Gastroesophageal sphincter (tissue), 4 donors: ENCODE measurements around the gene DROSHA. TPM values are rescaled to one million over a fixed set of nuclear protein-coding genes. Genes with fewer than 3 reads are reported as not detected.
A peak's percentile ranks its signal among the peaks of the same experiment; 100 is the strongest.

Experiments
- ATAC-seq: fragments of 150-250 bp; one replicate; pipeline ENCODE4 v1.9.1; 2016; ENCODE audit warnings: mild to moderate bottlenecking, moderate library complexity
- H3K27ac ChIP-seq, 4 donors: fragments of 200-600 bp; sonication (generic) in 3 of 4; 1 replicate in 3 of 4; 2 replicates in 1 of 4; pipeline ENCODE4 v1.5.1; 2016 to 2019
- H3K27me3 ChIP-seq: fragments of 200-600 bp; sonication (generic); one replicate; pipeline ENCODE4 v1.5.1; 2019
- H3K36me3 ChIP-seq, 2 donors: fragments of 200-600 bp; sonication (generic); one replicate each; pipeline ENCODE4 v1.5.1; 2019; ENCODE audit warnings: control low read depth in 1 of 2
- H3K4me1 ChIP-seq, 3 donors: fragments of 200-600 bp; sonication (generic); 1 replicate in 2 of 3; 2 replicates in 1 of 3; pipeline ENCODE4 v1.5.1; 2016 to 2019; ENCODE audit warnings: control low read depth in 2 of 3
- H3K4me3 ChIP-seq, 2 donors: fragments of 200-600 bp; sonication (generic); one replicate each; pipeline ENCODE4 v1.5.1; 2019; ENCODE audit warnings: mild to moderate bottlenecking in 1 of 2, moderate library complexity in 1 of 2
- H3K9me3 ChIP-seq, 3 donors: fragments of 200-600 bp; sonication (generic); one replicate each; pipeline ENCODE4 v1.5.1; 2017 to 2019; ENCODE audit warnings: control low read depth in 2 of 3
- CTCF ChIP-seq, 4 experiments: fragments of 200-600 bp in 2 of 4; fragments of 450-650 bp in 2 of 4; sonication (generic) in 1 of 4; IDR thresholded peaks; one replicate each; pipeline ENCODE4 v1.5.1; 2017 to 2019; ENCODE audit warnings: antibody characterized with exemption in 4 of 4, mild to moderate bottlenecking in 2 of 4, moderate library complexity in 2 of 4
- EP300 ChIP-seq: sonication (generic); formaldehyde crosslinking; IDR thresholded peaks from one replicate; pipeline ENCODE4 v1.6.1; 2017; ENCODE audit warnings: antibody characterized with exemption, mild to moderate bottlenecking
- POLR2A ChIP-seq, 2 donors: fragments of 450-650 bp; IDR thresholded peaks; one replicate each; pipeline ENCODE4 v1.6.1; 2017; ENCODE audit warnings: antibody characterized with exemption in 2 of 2, mild to moderate bottlenecking in 2 of 2, moderate library complexity in 1 of 2
- POLR2AphosphoS5 ChIP-seq: sonication (generic); formaldehyde crosslinking; IDR thresholded peaks from one replicate; pipeline ENCODE4 v1.6.1; 2017; ENCODE audit warnings: antibody characterized with exemption
- WGBS, 2 donors: methylation state at CpG; one replicate each; pipeline ENCODE4 v1.1.5; 2018; ENCODE audit warnings: low coverage in 1 of 2; 5-methylcytosine and 5-hydroxymethylcytosine counted together
- total RNA-seq, 4 donors: library from RNA; depleted of rRNA; stranded (reverse); fragments of >200 nt; gene quantifications; one replicate each; pipeline ENCODE4 v1.1.0, GENCODE V29; 2016

Gene DROSHA, protein sequence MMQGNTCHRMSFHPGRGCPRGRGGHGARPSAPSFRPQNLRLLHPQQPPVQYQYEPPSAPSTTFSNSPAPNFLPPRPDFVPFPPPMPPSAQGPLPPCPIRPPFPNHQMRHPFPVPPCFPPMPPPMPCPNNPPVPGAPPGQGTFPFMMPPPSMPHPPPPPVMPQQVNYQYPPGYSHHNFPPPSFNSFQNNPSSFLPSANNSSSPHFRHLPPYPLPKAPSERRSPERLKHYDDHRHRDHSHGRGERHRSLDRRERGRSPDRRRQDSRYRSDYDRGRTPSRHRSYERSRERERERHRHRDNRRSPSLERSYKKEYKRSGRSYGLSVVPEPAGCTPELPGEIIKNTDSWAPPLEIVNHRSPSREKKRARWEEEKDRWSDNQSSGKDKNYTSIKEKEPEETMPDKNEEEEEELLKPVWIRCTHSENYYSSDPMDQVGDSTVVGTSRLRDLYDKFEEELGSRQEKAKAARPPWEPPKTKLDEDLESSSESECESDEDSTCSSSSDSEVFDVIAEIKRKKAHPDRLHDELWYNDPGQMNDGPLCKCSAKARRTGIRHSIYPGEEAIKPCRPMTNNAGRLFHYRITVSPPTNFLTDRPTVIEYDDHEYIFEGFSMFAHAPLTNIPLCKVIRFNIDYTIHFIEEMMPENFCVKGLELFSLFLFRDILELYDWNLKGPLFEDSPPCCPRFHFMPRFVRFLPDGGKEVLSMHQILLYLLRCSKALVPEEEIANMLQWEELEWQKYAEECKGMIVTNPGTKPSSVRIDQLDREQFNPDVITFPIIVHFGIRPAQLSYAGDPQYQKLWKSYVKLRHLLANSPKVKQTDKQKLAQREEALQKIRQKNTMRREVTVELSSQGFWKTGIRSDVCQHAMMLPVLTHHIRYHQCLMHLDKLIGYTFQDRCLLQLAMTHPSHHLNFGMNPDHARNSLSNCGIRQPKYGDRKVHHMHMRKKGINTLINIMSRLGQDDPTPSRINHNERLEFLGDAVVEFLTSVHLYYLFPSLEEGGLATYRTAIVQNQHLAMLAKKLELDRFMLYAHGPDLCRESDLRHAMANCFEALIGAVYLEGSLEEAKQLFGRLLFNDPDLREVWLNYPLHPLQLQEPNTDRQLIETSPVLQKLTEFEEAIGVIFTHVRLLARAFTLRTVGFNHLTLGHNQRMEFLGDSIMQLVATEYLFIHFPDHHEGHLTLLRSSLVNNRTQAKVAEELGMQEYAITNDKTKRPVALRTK (N-terminal part only)
- 10 to 100 TPM; 22.4 to 38.0 (median 36.4) TPM for total RNA-seq

DNA sequence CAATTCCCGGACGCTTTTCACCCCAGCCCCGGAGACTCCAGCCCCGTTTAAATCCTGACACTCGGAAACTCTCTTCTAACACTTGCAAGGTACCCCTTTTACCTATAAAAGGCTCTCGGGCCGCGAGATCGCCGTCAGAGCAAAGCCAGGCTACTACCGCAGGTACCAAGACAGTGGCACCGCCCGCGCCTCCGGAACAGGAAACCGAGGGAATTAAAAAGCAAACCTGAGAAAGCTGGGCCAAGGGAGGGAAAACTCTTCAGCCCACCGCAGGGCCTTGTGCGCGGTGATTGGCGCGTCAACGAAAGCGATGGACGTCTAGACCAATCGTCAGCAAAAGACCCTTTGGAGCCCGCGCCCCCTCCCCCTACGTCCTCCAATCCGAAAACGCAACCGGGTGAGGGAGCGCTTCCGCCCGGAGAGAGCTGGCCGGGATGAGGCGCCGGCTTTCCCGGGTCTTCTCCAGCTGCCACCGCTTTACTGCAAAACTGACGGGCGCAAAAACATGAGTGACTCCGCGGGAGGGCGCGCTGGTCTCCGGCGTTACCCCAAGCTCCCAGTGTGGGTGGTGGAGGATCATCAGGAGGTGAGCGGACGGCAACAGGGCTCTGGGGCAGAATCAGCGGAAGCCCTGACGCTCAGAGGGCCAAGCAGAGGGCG is at the start of gene DROSHA, which contains the start of gene C5orf22:
TSS of gene DROSHA (minus strand) at position 206 of the 660 bp plus-strand sequence. CDS start 3,034 bp downstream, outside the sequence.
TSS of gene C5orf22 (plus strand) at position 414 of the 660 bp plus-strand sequence. CDS start at position 506, 92 bp downstream.
- peak within 1 kb of the TSS; percentile 84 to 85 for H3K4me3 ChIP-seq
- ATAC-seq: peak; percentile 99
- no peaks in the 10 kb centered on the region for H3K9me3 ChIP-seq
- H3K27ac ChIP-seq: peak within 1 kb of the TSS; percentile 60 to 83 (median 82)
- TF ChIP-seq POLR2AphosphoS5 (peak; percentile 69), POLR2A (IDR thresholded peaks at IDR 0.05) (peak; percentile 53 to 73), CTCF (IDR thresholded peaks at IDR 0.05) (peak in 1 of 4 experiments; percentile 35), EP300 (no peak)
- peaks cover 13 to 39% (median 18%) of the 10 kb centered on the region in 3 donors for H3K4me1 ChIP-seq
- H3K36me3 ChIP-seq: peaks cover 0 to 55% of the 10 kb centered on the region in 2 donors
- WGBS, 2 donors: 0 to 2% methylated on average over 7 to 11 of the region's 52 CpGs
- H3K27me3 ChIP-seq: no peaks in the 10 kb centered on the region

DNA sequence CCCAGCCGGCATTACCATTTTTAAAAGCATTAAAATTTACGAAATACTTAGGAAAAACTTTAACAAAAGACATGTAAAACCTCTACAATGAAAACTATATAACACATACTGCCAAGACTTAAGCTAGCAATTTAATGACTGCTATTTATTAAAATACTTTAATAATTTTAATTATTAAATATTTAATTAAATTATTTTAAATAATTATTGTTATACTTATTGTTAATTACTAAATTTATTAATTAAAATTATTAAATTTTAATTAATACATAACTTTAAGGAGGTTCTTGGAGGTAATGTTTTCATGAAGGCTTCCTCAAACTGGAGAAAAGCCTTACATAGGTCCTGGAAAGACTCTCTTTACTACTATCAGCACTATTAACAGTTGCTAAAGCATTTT is 47.7 kb upstream of the DROSHA start:
- 85 to 91% methylated on average over 2 of the region's 2 CpGs for WGBS, 2 donors
- Histone ChIP-seq H3K27me3 (peaks cover 11% of the 10 kb centered on the region), H3K4me3 (no peak overlapping the region), H3K4me1 (no peaks in the 10 kb centered on the region), H3K9me3 (no peaks in the 10 kb centered on the region), H3K27ac (no peak overlapping the region), H3K36me3 (no peaks in the 10 kb centered on the region)
- ATAC-seq: no peak
- TF ChIP-seq POLR2A (IDR thresholded peaks at IDR 0.05) (no peak), EP300 (no peak), CTCF (IDR thresholded peaks at IDR 0.05) (no peak), POLR2AphosphoS5 (no peak)

DNA sequence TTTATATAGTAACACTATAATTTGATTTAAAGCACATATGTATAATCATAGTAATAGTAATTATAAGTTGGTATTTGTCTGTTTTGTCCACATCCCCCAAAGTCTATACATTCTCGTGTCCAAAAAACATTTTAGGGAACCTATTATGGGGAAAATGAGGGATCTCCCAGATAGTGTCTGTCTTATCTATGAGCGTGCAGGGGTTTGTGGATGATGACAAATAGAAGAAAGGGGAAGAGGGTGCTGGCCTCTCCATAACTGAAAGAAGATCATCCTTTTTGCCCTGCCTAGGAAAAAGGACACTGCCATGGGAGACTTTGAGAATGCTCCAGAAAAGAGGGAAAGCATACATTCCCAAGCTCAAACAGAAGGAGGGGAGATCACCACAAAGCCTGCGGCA is 45.5 kb upstream of the DROSHA start:
- 79 to 89% methylated on average over 3 of the region's 3 CpGs for WGBS, 2 donors
- H3K4me3 ChIP-seq: no peak overlapping the region
- H3K27ac ChIP-seq: no peak overlapping the region
- TF ChIP-seq POLR2AphosphoS5 (no peak), CTCF (IDR thresholded peaks at IDR 0.05) (no peak), POLR2A (IDR thresholded peaks at IDR 0.05) (no peak), EP300 (no peak)
- no peaks in the 10 kb centered on the region for H3K36me3 ChIP-seq
- H3K9me3 ChIP-seq: no peaks in the 10 kb centered on the region
- H3K4me1 ChIP-seq: no peaks in the 10 kb centered on the region
- ATAC-seq: no peak
- H3K27me3 ChIP-seq: peaks cover 6% of the 10 kb centered on the region

- H3K4me3 ChIP-seq: no peak overlapping the region
- no peaks in the 10 kb centered on the region for H3K4me1 ChIP-seq
- no peak overlapping the region for H3K27ac ChIP-seq
- TF ChIP-seq CTCF (IDR thresholded peaks at IDR 0.05) (no peak), POLR2A (IDR thresholded peaks at IDR 0.05) (no peak), EP300 (no peak), POLR2AphosphoS5 (no peak)
- H3K9me3 ChIP-seq: no peaks in the 10 kb centered on the region
- ATAC-seq: no peak
- WGBS, 2 donors: 84% methylated on average over 4 of the region's 4 CpGs
- no peaks in the 10 kb centered on the region for H3K27me3 ChIP-seq
- no peaks in the 10 kb centered on the region for H3K36me3 ChIP-seq
These were observed 42.9 kb upstream of the DROSHA start for GRCh38 chr5:31574772-31575171.
